NB4 (cell line): ENCODE results near the gene LSM2.

Experiments
- POLR2A ChIP-seq: IDR thresholded peaks from 2 replicates; pipeline ENCODE4 v1.6.1; 2011; ENCODE audit warnings: mild to moderate bottlenecking; ENCODE audit not compliant: insufficient read length; ENCODE audit errors: extremely low read depth
- TF ChIP-seq, protein P1 (sequence below): IDR thresholded peaks from 2 replicates; pipeline ENCODE4 v1.6.1; 2011; ENCODE audit warnings: low read depth, low read length
- TF ChIP-seq, protein P2 (sequence below): IDR thresholded peaks from one replicate; pipeline ENCODE4 v1.5.1; 2012; ENCODE audit warnings: low read depth, low read length

DNA sequence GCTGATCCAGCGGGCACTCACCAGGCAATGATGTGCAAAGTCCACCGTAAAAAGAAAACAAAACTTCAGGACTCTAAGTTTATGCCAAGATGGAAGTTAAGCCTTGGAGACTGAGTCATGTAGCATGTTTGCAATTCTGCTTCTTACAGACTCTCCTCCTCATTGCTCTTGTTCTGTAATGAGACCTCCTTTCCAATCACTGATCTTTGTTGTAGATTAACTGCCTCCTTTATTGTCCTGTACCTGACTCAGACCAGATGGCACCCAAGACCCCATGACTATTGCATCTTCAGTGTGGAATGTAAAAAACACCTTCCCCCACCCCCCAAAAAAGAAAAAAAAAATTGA lies 44.7 kb upstream of the LSM2 start:
- TF ChIP-seq, protein P1, sequence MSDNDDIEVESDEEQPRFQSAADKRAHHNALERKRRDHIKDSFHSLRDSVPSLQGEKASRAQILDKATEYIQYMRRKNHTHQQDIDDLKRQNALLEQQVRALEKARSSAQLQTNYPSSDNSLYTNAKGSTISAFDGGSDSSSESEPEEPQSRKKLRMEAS = no peak
- TF ChIP-seq, protein P2, sequence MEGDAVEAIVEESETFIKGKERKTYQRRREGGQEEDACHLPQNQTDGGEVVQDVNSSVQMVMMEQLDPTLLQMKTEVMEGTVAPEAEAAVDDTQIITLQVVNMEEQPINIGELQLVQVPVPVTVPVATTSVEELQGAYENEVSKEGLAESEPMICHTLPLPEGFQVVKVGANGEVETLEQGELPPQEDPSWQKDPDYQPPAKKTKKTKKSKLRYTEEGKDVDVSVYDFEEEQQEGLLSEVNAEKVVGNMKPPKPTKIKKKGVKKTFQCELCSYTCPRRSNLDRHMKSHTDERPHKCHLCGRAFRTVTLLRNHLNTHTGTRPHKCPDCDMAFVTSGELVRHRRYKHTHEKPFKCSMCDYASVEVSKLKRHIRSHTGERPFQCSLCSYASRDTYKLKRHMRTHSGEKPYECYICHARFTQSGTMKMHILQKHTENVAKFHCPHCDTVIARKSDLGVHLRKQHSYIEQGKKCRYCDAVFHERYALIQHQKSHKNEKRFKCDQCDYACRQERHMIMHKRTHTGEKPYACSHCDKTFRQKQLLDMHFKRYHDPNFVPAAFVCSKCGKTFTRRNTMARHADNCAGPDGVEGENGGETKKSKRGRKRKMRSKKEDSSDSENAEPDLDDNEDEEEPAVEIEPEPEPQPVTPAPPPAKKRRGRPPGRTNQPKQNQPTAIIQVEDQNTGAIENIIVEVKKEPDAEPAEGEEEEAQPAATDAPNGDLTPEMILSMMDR = no peak
- TF ChIP-seq POLR2A = no peak
